NCI-H226 (cell line): ENCODE results near the gene PLXNA3.
A peak's percentile ranks its signal among the peaks of the same experiment; 100 is the strongest.
"Not testable (repeated sequence)": the region's sequence is repeated elsewhere in the genome, so short reads cannot be mapped to it uniquely, and the experiment has no call there.

Source experiments
- DNase-seq: peaks from one replicate; pipeline ENCODE4 v3.0.0-alpha.2; 2015

The PLXNA3 gene

GRCh38 chrX:154481911-154482601 is 24.0 kb downstream of the PLXNA3 start:
- no peak for DNase-seq

- DNase-seq: no peak
Observed at GRCh38 chrX:154482786-154483185, 24.7 kb downstream of the PLXNA3 start.

- DNase-seq: no peak
Observed at GRCh38 chrX:154483325-154483724, 25.2 kb downstream of the PLXNA3 start.

GRCh38 chrX:154484255-154485149 is 26.4 kb downstream of the PLXNA3 start:
- DNase-seq: no peak

- no peak for DNase-seq
Observed at GRCh38 chrX:154485150-154486051, 27.3 kb downstream of the PLXNA3 start.

- no peak for DNase-seq
Observed at GRCh38 chrX:154486052-154486395, 27.9 kb downstream of the PLXNA3 start.

GRCh38 chrX:154486396-154487207 is 28.5 kb downstream of the PLXNA3 start, which contains the start of gene UBL4A:
Gene UBL4A (minus strand): TSS chrX:154486615. CDS start chrX:154486584, 31 bp downstream.
- DNase-seq: peak; percentile 70

- no peak for DNase-seq
Observed at GRCh38 chrX:154487518-154488290, 29.6 kb downstream of the PLXNA3 start.

- no peak for DNase-seq
Observed at GRCh38 chrX:154488336-154489075, 30.4 kb downstream of the PLXNA3 start.

GRCh38 chrX:154489182-154489581 is 31.1 kb downstream of the PLXNA3 start:
- DNase-seq: no peak

- peak; percentile 30 for DNase-seq
Observed at GRCh38 chrX:154490021-154490413, 31.9 kb downstream of the PLXNA3 start.

GRCh38 chrX:154490414-154491083 is 32.5 kb downstream of the PLXNA3 start, which contains the start of gene SLC10A3:
Gene SLC10A3 (minus strand): TSS chrX:154490629. CDS start chrX:154488940, 1,689 bp downstream.
- DNase-seq: peak; percentile 89

- DNase-seq: no peak
Observed at GRCh38 chrX:154494715-154495114, 36.6 kb downstream of the PLXNA3 start.

- DNase-seq: no peak
Observed at GRCh38 chrX:154495472-154495922, 37.4 kb downstream of the PLXNA3 start.

- DNase-seq: not testable (repeated sequence)
Observed at GRCh38 chrX:154496591-154497137, 38.6 kb downstream of the PLXNA3 start.

- not testable (repeated sequence) for DNase-seq
Observed at GRCh38 chrX:154501423-154501822, 43.3 kb downstream of the PLXNA3 start.

GRCh38 chrX:154502098-154502497 is 44.0 kb downstream of the PLXNA3 start:
- no peak for DNase-seq

- no peak for DNase-seq
Observed at GRCh38 chrX:154502989-154503388, 44.9 kb downstream of the PLXNA3 start.

- no peak for DNase-seq
Observed at GRCh38 chrX:154505734-154506133, 47.7 kb downstream of the PLXNA3 start.
